ENCODE measurements around the gene ATG14. TPM values are rescaled to one million over a fixed set of nuclear protein-coding genes. Genes with fewer than 3 reads are reported as not detected.
A peak's percentile ranks its signal among the peaks of the same experiment; 100 is the strongest.

ATG14 gene
- total RNA-seq, 4 donors from 2014 or later, result 11.5 to 24.7 (median 13.4) TPM

- DNase-seq, result peak; percentile 26
- TF ChIP-seq EP300 (IDR thresholded peaks at IDR 0.05; ENCODE audit: low read depth), result no peak
- TF ChIP-seq POLR2A (IDR thresholded peaks at IDR 0.05), result no peak
- no peak for TF ChIP-seq POLR2AphosphoS5 (IDR thresholded peaks at IDR 0.05)
- TF ChIP-seq CTCF (IDR thresholded peaks at IDR 0.05), result no peak
- Histone ChIP-seq H3K4me3 (no peak overlapping the region), H3K36me3 (peaks cover 0 to 22% (median 8%) of the 10 kb centered on the region in 4 donors), H3K4me1 (peaks cover 0 to 47% (median 15%) of the 10 kb centered on the region in 4 donors), H3K27me3 (no peaks in the 10 kb centered on the region), H3K9me3 (no peaks in the 10 kb centered on the region), H3K27ac (peak overlapping the region; percentile 13 to 71 (median 54))
- intact Hi-C loops (cut with DNase I; ENCODE audit: low total_unique reads), result no loop called here
- in situ Hi-C loops (cut with MboI; ENCODE audit: low pct_ligation_motif_present in 1 of 4, low pct_unique_long_range_greater_than_20kb in 1 of 4, low sequenced_read_pairs in 3 of 4), result loop anchor here in 3 of 4 donors (5.0 to 25.0 kb wide), 3 partner anchors 79 to 92 kb away; partner anchors contain the start of gene FBXO34 (in 3 of the 3)
- WGBS, 2 donors (ENCODE audit: low coverage in 1 of 2), result 82 to 90% methylated on average over 6 to 11 of the region's 11 CpGs
Measured at GRCh38 chr14:55353686-55354467, 57.8 kb downstream of the ATG14 start.

- peaks cover 0 to 22% (median 8%) of the 10 kb centered on the region in 4 donors for H3K36me3 ChIP-seq
- H3K9me3 ChIP-seq, result no peaks in the 10 kb centered on the region
- no peak for DNase-seq
- intact Hi-C loops (cut with DNase I; ENCODE audit: low total_unique reads), result no loop called here
- peaks cover 5 to 59% (median 28%) of the 10 kb centered on the region in 4 donors for H3K4me1 ChIP-seq
- WGBS, 2 donors (ENCODE audit: low coverage in 1 of 2), result 90 to 96% methylated on average over 7 to 9 of the region's 9 CpGs
- H3K27me3 ChIP-seq, result no peaks in the 10 kb centered on the region
- no peak for TF ChIP-seq POLR2AphosphoS5 (IDR thresholded peaks at IDR 0.05)
- TF ChIP-seq CTCF (IDR thresholded peaks at IDR 0.05), result no peak
- in situ Hi-C loops (cut with MboI; ENCODE audit: low pct_ligation_motif_present in 1 of 4, low pct_unique_long_range_greater_than_20kb in 1 of 4, low sequenced_read_pairs in 3 of 4), result loop anchor here in 3 of 4 donors (5.0 to 25.0 kb wide), 3 partner anchors 77 to 90 kb away; partner anchors contain the start of gene FBXO34 (in 3 of the 3)
- no peak overlapping the region for H3K4me3 ChIP-seq
- no peak overlapping the region for H3K27ac ChIP-seq
Measured at GRCh38 chr14:55352201-55352600, 59.4 kb downstream of the ATG14 start.

- H3K27ac ChIP-seq, result no peak overlapping the region
- intact Hi-C loops (cut with DNase I; ENCODE audit: low total_unique reads) (no loop called here), in situ Hi-C loops (cut with MboI; ENCODE audit: low pct_ligation_motif_present in 1 of 4, low pct_unique_long_range_greater_than_20kb in 1 of 4, low sequenced_read_pairs in 3 of 4) (loop anchor here in 3 of 4 donors (5.0 to 25.0 kb wide), 3 partner anchors 76 to 89 kb away; partner anchors contain the start of gene FBXO34 (in 3 of the 3))
- TF ChIP-seq POLR2A (IDR thresholded peaks at IDR 0.05) (no peak), CTCF (IDR thresholded peaks at IDR 0.05) (no peak), EP300 (IDR thresholded peaks at IDR 0.05; ENCODE audit: low read depth) (no peak), POLR2AphosphoS5 (IDR thresholded peaks at IDR 0.05) (no peak)
- H3K27me3 ChIP-seq, result no peaks in the 10 kb centered on the region
- no peak overlapping the region for H3K4me3 ChIP-seq
- WGBS, 2 donors (ENCODE audit: low coverage in 1 of 2), result 92% methylated on average over 9 of the region's 9 CpGs; no CpG with 5 or more reads in 1 of the 2 donors
- H3K36me3 ChIP-seq, result peaks cover 0 to 22% (median 8%) of the 10 kb centered on the region in 4 donors
- peaks cover 16 to 59% (median 33%) of the 10 kb centered on the region in 4 donors for H3K4me1 ChIP-seq
- no peaks in the 10 kb centered on the region for H3K9me3 ChIP-seq
- DNase-seq, result no peak
Measured at GRCh38 chr14:55351111-55351510, 60.5 kb downstream of the ATG14 start.

GRCh38 chr14:55350461-55350860, 61.2 kb downstream of the ATG14 start:
- DNase-seq, result no peak
- in situ Hi-C loops (cut with MboI; ENCODE audit: low pct_ligation_motif_present in 1 of 4, low pct_unique_long_range_greater_than_20kb in 1 of 4, low sequenced_read_pairs in 3 of 4) (loop anchor here in 3 of 4 donors (5.0 to 25.0 kb wide), 3 partner anchors 76 to 88 kb away; partner anchors contain the start of gene FBXO34 (in 3 of the 3)), intact Hi-C loops (cut with DNase I; ENCODE audit: low total_unique reads) (no loop called here)
- 95 to 96% methylated on average over 3 to 4 of the region's 4 CpGs for whole genome bisulfite sequencing, 2 donors (ENCODE audit: low coverage in 1 of 2)
- no peak overlapping the region for H3K4me3 ChIP-seq
- peaks cover 23 to 61% (median 37%) of the 10 kb centered on the region in 4 donors for H3K4me1 ChIP-seq
- no peaks in the 10 kb centered on the region for H3K9me3 ChIP-seq
- H3K27ac ChIP-seq, result peak overlapping the region in 3 of 4 donors; percentile 70 to 83 (median 78)
- H3K36me3 ChIP-seq, result peaks cover 0 to 22% (median 8%) of the 10 kb centered on the region in 4 donors
- H3K27me3 ChIP-seq, result no peaks in the 10 kb centered on the region
- no peak for TF ChIP-seq POLR2A (IDR thresholded peaks at IDR 0.05)
- no peak for TF ChIP-seq POLR2AphosphoS5 (IDR thresholded peaks at IDR 0.05)
- TF ChIP-seq CTCF (IDR thresholded peaks at IDR 0.05), result no peak
- TF ChIP-seq EP300 (IDR thresholded peaks at IDR 0.05; ENCODE audit: low read depth), result no peak

Data from transverse colon (tissue), 4 donors.